Activated B cell treated with CpG ODN at 0.5 μM for 24 hours (primary cell): ENCODE measurements around the gene TBKBP1. TPM values are rescaled to one million over a fixed set of nuclear protein-coding genes. Genes with fewer than 3 reads are reported as not detected.

Experiments used
- ATAC-seq: fragments of 200-7000 bp; cut with Tn5 transposase; one replicate; pipeline ENCODE4 v1.10.0; 2021; ENCODE audit warnings: low read depth, mild to moderate bottlenecking, moderate library complexity
- CTCF ChIA-PET: fragments of 350-600 bp; sonication (Branson Sonifier 250); formaldehyde crosslinking; loops from one replicate; lab custom pipeline; 2021; ENCODE audit warnings: antibody characterized with exemption; lab: Charles Lee
- POLR2A ChIA-PET: fragments of 350-600 bp; sonication (Branson Sonifier 250); formaldehyde crosslinking; loops from one replicate; lab custom pipeline; 2021; ENCODE audit warnings: antibody characterized with exemption; lab: Charles Lee
- DNase-seq: peaks from one replicate; pipeline ENCODE4 v3.0.0; 2022
- H3K27ac Mint-ChIP-seq: one replicate; pipeline ENCODE4 v1.8.0; 2020; ENCODE audit warnings: mixed read lengths
- H3K27me3 Mint-ChIP-seq: one replicate; pipeline ENCODE4 v1.8.0; 2021; ENCODE audit warnings: mixed read lengths
- H3K36me3 Mint-ChIP-seq: one replicate; pipeline ENCODE4 v1.8.0; 2021; ENCODE audit warnings: low read depth, mixed read lengths
- H3K4me1 Mint-ChIP-seq: one replicate; pipeline ENCODE4 v1.8.0; 2021; ENCODE audit warnings: mixed read lengths
- H3K4me3 Mint-ChIP-seq: one replicate; pipeline ENCODE4 v1.8.0; 2020; ENCODE audit warnings: mild to moderate bottlenecking, mixed read lengths
- H3K9me3 Mint-ChIP-seq: one replicate; pipeline ENCODE4 v1.8.0; 2020; ENCODE audit warnings: mixed read lengths
- intact Hi-C: fragments of 100-400 bp; cut with micrococcal nuclease; formaldehyde crosslinking; loops from one replicate; pipeline ENCODE4 v1.15.1; 2024
- total RNA-seq: library from RNA; stranded (reverse); gene quantifications from 2 replicates; pipeline ENCODE4 v1.2.3, GENCODE V29; 2022
- TF ChIP-seq, protein P1 (sequence below): fragments of 200-600 bp; IDR thresholded peaks from one replicate; pipeline ENCODE4 v1.8.0; 2022; ENCODE audit warnings: antibody characterized with exemption, mild to moderate bottlenecking

Gene TBKBP1
- total RNA-seq, 1 donor from 2014 or later = 4.1 TPM

DNA sequence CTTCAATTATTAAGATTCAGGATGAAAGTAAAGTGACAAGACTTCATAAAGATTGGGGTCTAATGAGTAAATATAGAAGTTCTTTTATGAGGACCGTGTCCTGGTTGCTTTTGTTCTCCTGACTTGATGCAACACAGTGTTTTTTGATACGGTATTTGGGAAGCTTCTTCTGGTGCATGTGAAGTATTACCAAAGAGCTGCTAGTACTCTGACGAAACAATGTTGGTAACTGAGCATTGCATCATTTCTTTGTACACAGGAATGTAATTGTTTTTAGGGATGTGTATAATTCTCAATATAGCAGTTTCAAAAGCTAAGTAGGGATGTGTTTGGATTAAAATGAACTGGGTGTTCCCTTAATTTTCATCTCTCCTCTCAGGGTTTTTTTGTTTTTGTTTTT is 28.3 kb upstream of the TBKBP1 start:
- Mint-ChIP-seq H3K27me3 (no peaks in the 10 kb centered on the region), H3K4me3 (no peak overlapping the region), H3K4me1 (peaks cover 37% of the 10 kb centered on the region), H3K27ac (no peak overlapping the region), H3K36me3 (peaks cover 86% of the 10 kb centered on the region), H3K9me3 (no peaks in the 10 kb centered on the region)
- no peak for ATAC-seq
- no peak for DNase-seq
- POLR2A ChIA-PET = interaction anchor here (1.0 kb wide), 1 partner anchor 76 kb away, joined by 5 read pairs; no protein-coding TSS in a partner anchor
- TF ChIP-seq, protein P1, sequence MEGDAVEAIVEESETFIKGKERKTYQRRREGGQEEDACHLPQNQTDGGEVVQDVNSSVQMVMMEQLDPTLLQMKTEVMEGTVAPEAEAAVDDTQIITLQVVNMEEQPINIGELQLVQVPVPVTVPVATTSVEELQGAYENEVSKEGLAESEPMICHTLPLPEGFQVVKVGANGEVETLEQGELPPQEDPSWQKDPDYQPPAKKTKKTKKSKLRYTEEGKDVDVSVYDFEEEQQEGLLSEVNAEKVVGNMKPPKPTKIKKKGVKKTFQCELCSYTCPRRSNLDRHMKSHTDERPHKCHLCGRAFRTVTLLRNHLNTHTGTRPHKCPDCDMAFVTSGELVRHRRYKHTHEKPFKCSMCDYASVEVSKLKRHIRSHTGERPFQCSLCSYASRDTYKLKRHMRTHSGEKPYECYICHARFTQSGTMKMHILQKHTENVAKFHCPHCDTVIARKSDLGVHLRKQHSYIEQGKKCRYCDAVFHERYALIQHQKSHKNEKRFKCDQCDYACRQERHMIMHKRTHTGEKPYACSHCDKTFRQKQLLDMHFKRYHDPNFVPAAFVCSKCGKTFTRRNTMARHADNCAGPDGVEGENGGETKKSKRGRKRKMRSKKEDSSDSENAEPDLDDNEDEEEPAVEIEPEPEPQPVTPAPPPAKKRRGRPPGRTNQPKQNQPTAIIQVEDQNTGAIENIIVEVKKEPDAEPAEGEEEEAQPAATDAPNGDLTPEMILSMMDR = no peak
- CTCF ChIA-PET = interaction anchor here (1.0 to 3.7 kb wide), 11 partner anchors 11 to 136 kb away, joined by 3 to 24 read pairs (median 7); partner anchors contain the start of gene KPNB1
- intact Hi-C loops = loop anchor here (2.0 kb wide), 1 partner anchor 67 kb away; the partner anchor contains the start of gene TBX21

DNA sequence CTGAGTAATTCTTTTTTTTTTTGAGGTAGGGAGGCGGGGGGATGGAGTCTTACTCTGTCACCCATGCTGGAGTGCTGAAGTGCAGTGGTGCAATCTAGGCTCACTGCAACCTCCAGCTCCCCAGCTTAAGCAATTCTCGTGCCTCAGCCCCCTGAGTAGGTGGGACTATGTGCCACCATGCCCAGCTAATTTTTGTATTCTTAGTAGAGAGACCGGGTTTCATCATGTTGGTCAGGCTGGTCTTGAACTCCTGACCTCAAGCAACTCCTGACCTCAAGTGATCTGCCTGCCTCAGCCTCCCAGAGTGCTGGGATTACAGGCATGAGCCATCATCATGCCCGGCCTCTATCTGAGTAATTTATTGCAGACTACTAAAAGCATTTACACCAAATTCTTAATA is 24.9 kb upstream of the TBKBP1 start:
- DNase-seq (no peak), ATAC-seq (no peak)
- Mint-ChIP-seq H3K4me1 (peaks cover 18% of the 10 kb centered on the region), H3K36me3 (peaks cover 90% of the 10 kb centered on the region), H3K9me3 (no peaks in the 10 kb centered on the region), H3K27me3 (no peaks in the 10 kb centered on the region), H3K27ac (no peak overlapping the region), H3K4me3 (no peak overlapping the region)
- TF ChIP-seq, protein P1 = no peak
- ChIA-PET CTCF (no interaction called here), POLR2A (interaction anchor here (1.1 to 2.2 kb wide), 2 partner anchors 19 to 28 kb away, joined by 5 to 7 read pairs; partner anchors contain the start of gene KPNB1)
- intact Hi-C loops = no loop called here

DNA sequence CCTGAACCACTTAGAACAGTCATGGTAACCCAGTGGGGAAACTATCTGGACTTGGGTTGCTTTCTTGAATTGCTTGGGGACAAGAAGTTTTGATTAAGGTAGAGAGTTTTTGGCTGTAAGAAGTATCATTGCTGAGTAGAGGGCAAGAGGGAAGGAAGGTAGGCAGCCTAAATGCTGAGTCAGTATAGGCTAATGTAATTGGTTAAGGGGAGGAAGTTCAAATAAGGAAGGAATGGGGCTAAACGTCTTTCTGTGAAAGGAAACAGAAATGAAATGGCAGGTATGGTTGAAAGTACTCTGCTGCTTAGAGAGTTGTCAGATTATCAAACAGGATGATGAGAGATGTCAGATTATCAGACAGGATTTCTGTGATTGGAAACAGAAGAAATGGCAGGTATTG is 23.9 kb upstream of the TBKBP1 start:
- ChIA-PET POLR2A (interaction anchor here (1.1 to 2.2 kb wide), 3 partner anchors 9 to 20 kb away, joined by 3 to 8 read pairs (median 7); partner anchors contain the start of gene KPNB1), CTCF (interaction anchor here (0.5 kb wide), 1 partner anchor 50 kb away, joined by 3 read pairs; no protein-coding TSS in a partner anchor)
- peaks cover 92% of the 10 kb centered on the region for H3K36me3 Mint-ChIP-seq
- peak overlapping the region; percentile 67 for H3K27ac Mint-ChIP-seq
- peaks cover 14% of the 10 kb centered on the region for H3K4me1 Mint-ChIP-seq
- ATAC-seq (peak; percentile 47), DNase-seq (no peak)
- no peak overlapping the region for H3K4me3 Mint-ChIP-seq
- H3K9me3 Mint-ChIP-seq = no peaks in the 10 kb centered on the region
- intact Hi-C loops = no loop called here
- no peaks in the 10 kb centered on the region for H3K27me3 Mint-ChIP-seq
- TF ChIP-seq, protein P1 = no peak

DNA sequence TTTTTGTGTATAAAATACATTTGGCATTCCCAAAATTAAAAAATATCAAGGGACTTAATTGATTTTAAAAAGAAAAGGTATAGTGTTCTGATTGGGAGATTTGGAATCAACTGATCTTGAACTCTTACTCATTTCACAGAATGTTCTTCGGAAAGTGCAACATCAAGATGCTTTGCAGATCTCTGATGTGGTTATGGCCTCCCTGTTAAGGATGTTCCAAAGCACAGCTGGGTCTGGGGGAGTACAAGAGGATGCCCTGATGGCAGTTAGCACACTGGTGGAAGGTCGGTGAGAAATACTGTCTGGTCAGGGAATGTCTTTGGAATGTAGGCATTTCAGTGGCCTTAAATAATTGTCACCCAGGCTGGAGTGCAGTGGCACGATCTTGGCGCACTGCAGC is 19.5 kb upstream of the TBKBP1 start:
- Mint-ChIP-seq H3K27me3 (no peaks in the 10 kb centered on the region), H3K36me3 (peaks cover 95% of the 10 kb centered on the region), H3K4me3 (no peak overlapping the region), H3K9me3 (no peaks in the 10 kb centered on the region), H3K4me1 (peaks cover 15% of the 10 kb centered on the region), H3K27ac (no peak overlapping the region)
- ChIA-PET CTCF (no interaction called here), POLR2A (interaction anchor here (1.2 kb wide), 1 partner anchor 11 kb away, joined by 5 read pairs; no protein-coding TSS in a partner anchor)
- TF ChIP-seq, protein P1 = no peak
- DNase-seq = no peak
- ATAC-seq = no peak
- intact Hi-C loops = no loop called here

DNA sequence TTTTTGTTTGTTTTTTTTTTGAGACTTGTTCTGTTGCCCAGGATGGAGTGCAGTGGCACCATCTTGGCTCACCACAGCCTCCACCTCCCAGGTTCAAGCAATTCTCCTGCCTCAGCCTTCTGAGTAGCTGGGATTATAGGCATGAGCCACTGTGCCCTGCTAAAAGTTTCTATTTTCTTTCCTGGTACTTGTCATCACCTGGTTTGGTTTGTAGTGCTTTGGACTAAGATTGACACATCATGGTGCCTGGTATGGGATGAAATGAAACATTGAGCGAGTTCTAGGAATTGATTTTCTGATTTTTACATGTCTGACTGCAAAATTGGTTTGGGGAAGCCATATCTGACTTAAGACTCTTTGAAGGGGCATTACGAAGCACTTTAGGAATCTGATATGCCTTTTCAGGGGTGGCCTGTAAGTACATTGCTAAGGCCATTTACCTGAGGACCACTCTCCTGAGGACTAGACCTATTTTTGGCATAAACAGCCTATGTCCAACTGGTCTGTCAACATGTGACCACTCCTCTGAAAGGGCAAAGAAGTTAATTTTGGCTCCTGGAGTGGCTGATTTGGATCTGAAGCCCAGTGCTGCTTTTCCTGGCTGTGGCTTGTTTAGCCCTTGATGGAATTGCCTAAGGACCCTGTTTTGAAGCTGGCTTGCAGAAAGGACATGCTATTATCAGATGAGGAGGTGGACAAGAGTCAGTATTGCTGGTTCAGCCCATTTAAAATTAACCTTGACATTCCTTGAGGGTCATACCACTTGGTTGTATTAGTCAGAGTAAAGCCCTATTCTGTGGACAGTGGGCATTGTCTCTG is 18.4 kb upstream of the TBKBP1 start:
- DNase-seq (no peak), ATAC-seq (no peak)
- H3K27ac Mint-ChIP-seq = peak overlapping the region; percentile 41
- ChIA-PET POLR2A (interaction anchor here (1.0 to 1.2 kb wide), 2 partner anchors 12 to 153 kb away, joined by 3 to 5 read pairs; no protein-coding TSS in a partner anchor), CTCF (interaction anchor here (3.9 kb wide), 1 partner anchor 11 kb away, joined by 13 read pairs; no protein-coding TSS in a partner anchor)
- H3K9me3 Mint-ChIP-seq = no peaks in the 10 kb centered on the region
- H3K36me3 Mint-ChIP-seq = peaks cover 95% of the 10 kb centered on the region
- H3K27me3 Mint-ChIP-seq = no peaks in the 10 kb centered on the region
- TF ChIP-seq, protein P1 = no peak
- intact Hi-C loops = no loop called here
- no peak overlapping the region for H3K4me3 Mint-ChIP-seq
- peaks cover 5% of the 10 kb centered on the region for H3K4me1 Mint-ChIP-seq
